Medulla oblongata (tissue), 1 donor: ENCODE data around the gene FHIP2A.
A peak's percentile ranks its signal among the peaks of the same experiment; 100 is the strongest.
"Not testable (repeated sequence)": the region's sequence is repeated elsewhere in the genome, so short reads cannot be mapped to it uniquely, and the experiment has no call there.

Source experiments
- DNase-seq: peaks from one replicate; pipeline ENCODE4 v3.0.0-alpha.2; 2015; ENCODE audit errors: extremely low spot score

Gene FHIP2A

GRCh38 chr10:114821293-114821914 is at the start of gene FHIP2A:
FHIP2A (plus strand) TSS chr10:114821780; CDS start chr10:114822079, 299 bp downstream.
- peak; percentile 73 for DNase-seq

DNA sequence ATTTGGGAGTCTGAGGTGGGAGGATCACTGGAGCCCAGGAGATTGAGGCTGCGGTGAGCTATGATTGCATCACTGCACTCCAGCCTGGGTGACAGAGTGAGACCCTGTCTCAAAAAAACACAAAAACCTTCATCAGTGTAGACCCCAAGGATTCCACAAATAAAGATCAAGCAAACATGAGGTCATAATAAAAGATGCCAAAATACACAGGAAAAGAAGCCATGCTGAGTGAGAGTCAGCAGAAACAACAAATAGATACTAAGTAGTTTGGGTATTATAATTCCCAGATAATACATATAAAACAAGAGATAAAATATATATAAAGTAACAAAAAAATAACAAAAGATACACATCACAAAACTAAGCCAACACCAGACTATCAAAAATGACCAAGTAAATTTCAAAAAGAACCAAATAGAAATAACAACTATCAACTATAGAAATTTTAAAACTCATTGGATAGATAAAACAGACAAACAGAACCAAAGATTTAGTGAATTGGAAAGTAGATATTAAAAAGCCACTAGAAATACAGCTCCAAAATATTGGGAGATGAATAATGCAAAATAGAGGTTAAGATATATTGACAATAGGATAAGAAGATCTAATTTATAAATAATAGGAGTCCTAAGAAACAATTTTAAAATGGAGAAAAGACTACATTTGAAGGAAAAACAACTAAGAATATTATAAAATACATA is 48.9 kb upstream of the FHIP2A start:
- no peak for DNase-seq

GRCh38 chr10:114773197-114773532 is 48.4 kb upstream of the FHIP2A start:
- DNase-seq, result no peak

GRCh38 chr10:114775082-114775481 is 46.5 kb upstream of the FHIP2A start:
- DNase-seq, result not testable (repeated sequence)

- no peak for DNase-seq
These were observed 44.2 kb upstream of the FHIP2A start for GRCh38 chr10:114777415-114777814.

- no peak for DNase-seq
These were observed 41.6 kb upstream of the FHIP2A start for GRCh38 chr10:114779803-114780576.

DNA sequence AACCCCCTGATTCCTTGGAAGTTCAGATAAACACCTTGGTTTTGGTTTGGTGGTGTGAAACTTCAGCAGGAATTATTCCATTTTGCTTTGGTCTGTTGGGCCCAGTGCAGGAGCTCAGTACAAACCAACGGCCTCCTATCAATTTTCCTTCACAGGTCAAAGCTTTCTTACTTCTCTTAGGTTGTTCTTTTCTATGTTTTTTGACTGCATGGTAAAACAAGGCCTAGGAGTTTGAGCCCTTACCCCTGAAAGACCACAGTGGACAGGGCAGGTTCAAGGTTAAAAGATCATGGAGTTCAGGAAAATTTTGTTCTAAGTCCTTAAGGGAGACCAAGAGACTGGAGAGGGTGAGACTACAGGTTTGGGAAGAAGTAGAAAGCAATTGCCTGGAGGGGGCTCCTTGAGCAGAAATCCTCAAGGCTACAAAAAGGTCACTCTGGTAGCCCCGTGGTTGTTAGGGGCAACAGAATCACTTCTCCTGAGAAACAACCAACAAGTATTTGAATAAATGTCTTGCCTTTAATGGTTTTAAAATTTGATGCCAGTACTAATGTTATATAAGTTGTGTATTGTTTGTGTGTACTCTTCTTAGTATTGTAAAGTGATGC is 40.9 kb upstream of the FHIP2A start:
- DNase-seq, result no peak

- DNase-seq, result no peak
These were observed 38.9 kb upstream of the FHIP2A start for GRCh38 chr10:114782666-114783065.

GRCh38 chr10:114783686-114784085 is 37.9 kb upstream of the FHIP2A start:
- DNase-seq, result no peak

DNA sequence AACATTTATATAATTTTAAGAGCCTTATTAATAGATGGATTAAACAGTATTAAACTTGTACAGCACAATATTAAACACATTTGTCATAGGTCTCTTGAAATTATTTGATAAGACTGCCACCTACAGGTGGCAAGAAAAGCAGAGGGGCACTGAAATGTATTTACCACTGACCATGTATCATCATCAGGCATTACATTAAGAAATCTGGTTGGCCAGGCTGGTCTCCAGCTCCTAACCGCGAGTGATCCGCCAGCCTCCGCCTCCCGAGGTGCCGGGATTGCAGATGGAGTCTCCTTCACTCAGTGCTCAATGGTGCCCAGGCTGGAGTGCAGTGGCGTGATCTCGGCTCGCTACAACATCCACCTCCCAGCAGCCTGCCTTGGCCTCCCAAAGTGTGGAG is 35.1 kb upstream of the FHIP2A start:
- peak; percentile 49 for DNase-seq

- not testable (repeated sequence) for DNase-seq
These were observed 34.4 kb upstream of the FHIP2A start for GRCh38 chr10:114787131-114787530.

DNA sequence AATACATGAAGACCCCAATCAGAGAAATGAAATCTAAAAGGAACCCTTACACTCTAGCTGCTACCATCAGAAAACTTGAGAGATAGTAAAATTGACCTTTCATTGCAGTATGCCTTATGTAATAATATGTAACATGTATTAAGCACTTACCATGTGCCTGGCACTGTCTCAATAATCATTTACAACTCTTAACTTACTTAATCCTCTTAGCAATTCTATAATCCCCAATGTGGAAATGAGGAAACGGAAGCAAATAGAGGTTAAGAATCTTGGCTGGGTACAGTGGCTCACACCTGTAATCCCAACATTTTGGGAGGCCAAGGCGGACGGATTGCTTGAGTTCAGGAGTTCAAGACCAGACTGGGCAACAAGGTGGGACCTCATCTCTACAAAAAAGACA is 29.8 kb upstream of the FHIP2A start:
- DNase-seq, result no peak

DNA sequence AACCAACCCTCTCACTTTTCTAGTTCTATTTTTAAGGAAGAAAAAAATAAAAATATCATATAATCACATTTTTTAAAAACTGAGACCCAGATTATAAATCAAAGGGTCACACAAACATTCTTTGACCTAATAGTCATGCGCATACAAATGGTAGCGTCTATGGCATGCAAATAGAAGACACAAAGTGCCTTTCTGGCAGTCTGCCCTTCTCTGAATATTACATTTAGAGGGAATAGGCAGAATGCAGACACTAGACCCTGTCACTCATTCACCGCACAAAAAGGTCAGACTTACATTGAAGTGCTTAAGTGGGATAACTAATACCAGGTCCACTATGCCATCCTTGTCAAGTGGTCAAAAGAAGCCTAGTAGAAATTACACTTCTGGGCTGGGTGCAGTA is 26.5 kb upstream of the FHIP2A start:
- DNase-seq, result no peak

DNA sequence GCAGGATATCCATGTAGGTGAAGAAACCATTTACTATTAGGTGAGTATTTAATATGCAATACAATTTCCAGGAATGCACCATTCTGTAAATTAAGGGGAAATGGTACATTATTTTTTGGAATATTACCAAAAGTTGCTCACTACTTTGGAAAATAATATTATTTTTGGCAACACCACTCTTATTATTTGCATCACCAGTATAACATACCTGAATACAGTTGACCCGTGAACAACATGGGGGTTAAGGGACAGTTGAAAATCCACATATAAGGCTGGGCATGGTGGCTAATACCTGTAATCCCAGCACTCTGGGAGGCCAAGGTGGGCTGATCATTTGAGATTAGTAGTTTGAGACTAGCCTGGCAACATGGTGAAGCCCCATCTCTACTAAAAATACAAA is 21.2 kb upstream of the FHIP2A start:
- no peak for DNase-seq

GRCh38 chr10:114801411-114801813 is 20.2 kb upstream of the FHIP2A start:
- no peak for DNase-seq

DNA sequence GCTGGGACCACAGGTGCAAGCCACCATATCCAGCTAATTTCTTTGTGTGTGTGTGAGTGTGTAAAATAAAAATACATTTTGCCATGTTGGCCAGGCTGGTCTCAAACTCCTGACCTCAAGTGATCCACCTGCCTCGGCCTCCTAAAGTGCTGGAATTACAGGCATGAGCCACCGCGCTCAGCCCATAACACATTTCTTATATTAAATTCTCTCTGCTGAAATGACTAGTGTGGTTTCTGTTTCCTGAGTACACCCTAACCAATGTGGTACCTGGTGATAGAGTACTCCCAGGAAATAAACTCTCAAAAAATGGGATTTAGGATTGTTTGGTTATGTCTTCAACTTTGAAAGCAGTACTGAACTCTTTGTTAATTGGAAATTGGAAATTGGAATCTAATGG is 19.4 kb upstream of the FHIP2A start:
- DNase-seq, result no peak

DNA sequence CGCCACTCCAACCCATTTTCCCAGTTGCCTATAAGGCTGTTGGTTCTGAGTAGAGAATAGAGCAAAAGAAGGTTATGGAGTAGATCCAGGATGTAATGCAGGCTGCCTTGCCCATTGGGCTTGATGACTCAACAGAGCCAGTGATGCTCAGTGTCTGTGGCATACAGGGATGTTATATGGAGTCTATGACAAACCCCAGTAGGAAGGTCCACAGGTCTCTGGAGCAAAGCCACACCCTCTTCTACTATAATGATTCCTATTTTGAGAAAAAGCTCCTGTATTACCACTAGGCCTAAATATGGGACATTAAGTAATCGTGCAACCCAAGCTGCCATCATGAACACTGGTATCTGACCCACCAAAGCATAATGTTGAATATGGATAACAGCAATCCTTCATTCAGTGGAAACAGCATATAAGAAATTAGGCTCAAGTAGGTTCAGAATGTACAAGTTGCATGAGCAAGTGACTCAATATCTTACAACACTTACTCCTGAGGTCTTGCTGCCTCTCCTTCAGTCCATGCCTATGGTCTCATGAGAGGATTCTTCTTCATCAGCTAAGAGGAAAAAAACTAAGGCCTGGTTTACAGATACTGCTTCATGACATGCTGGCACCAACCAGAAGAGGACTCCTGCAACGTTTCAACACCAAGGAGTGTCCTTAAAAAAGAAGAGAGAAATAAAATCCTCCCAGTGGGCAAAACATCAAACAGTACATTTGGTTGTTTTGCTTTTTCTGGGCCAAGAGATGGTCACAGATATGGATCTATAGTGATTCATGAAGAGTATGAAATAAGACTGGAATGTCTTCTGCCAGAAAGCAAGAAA is 14.8 kb upstream of the FHIP2A start:
- no peak for DNase-seq

GRCh38 chr10:114808982-114809381 is 12.6 kb upstream of the FHIP2A start:
- no peak for DNase-seq

- no peak for DNase-seq
These were observed 10.7 kb upstream of the FHIP2A start for GRCh38 chr10:114810926-114811325.

DNA sequence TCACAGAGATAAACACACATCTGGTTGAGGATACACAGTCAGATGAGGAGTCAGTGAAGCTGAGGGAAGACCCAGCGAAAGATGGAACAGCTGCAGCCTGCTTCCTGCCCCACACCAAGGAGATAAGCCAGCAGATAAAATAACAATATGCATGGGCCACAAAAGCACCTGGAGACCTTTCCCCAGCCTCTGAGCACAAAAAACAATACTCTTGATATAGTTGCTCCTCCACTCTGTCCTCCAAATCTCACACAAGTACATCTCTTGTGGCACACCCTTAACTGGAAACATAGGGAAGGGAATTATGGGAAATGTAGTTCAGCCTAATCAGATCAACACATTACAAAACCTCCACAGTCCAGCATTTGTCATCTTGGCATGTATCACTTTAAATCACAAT is 9.7 kb upstream of the FHIP2A start:
- DNase-seq, result no peak

DNA sequence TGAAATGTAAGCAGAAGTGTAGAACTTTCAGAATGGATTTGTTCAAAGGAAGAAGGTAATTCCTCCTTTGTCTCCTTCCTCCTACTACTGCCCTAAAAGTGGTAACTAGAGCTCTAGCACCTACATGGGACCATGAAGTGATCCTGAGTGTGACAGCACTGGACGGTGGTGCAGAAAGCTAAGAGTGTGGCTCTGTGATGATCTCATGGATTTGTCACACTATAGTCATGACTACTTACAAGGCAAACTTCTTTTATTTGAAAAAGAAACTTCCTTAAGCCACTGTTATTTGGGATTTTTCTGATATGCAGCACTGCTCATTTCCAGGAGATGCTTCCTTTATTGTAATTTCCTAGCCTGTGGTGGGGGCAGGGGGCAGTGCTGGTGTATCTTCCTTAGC is 5.8 kb upstream of the FHIP2A start:
- DNase-seq, result no peak

GRCh38 chr10:114816308-114816707 is 5.3 kb upstream of the FHIP2A start:
- no peak for DNase-seq
